Vagina (tissue), 2 donors: ENCODE measurements around the gene INAFM2. TPM values are rescaled to one million over a fixed set of nuclear protein-coding genes. Genes with fewer than 3 reads are reported as not detected.
A peak's percentile ranks its signal among the peaks of the same experiment; 100 is the strongest.

Experiments used
- DNase-seq, 2 donors: peaks; one replicate each; pipeline ENCODE4 v3.0.0-alpha.2; 2017; ENCODE audit errors: extremely low spot score in 2 of 2
- H3K27ac ChIP-seq: fragments of 200-600 bp; sonication (generic); one replicate; pipeline ENCODE4 v1.5.1; 2019
- H3K27me3 ChIP-seq: fragments of 200-600 bp; sonication (generic); one replicate; pipeline ENCODE4 v1.5.1; 2019
- H3K36me3 ChIP-seq, 2 donors: fragments of 200-600 bp; sonication (generic); one replicate each; pipeline ENCODE4 v1.5.1; 2017 to 2019
- H3K4me1 ChIP-seq: fragments of 200-600 bp; sonication (generic); one replicate; pipeline ENCODE4 v1.5.1; 2019
- H3K4me3 ChIP-seq, 2 donors: fragments of 200-600 bp; sonication (generic); 1 replicate in 1 of 2; 2 replicates in 1 of 2; pipeline ENCODE4 v1.5.1; 2016 to 2019
- H3K9me3 ChIP-seq: fragments of 200-600 bp; sonication (generic); one replicate; pipeline ENCODE4 v1.5.1; 2019
- POLR2A ChIP-seq, 2 donors: fragments of 450-650 bp; IDR thresholded peaks; one replicate each; pipeline ENCODE4 v1.6.1; 2017; ENCODE audit warnings: antibody characterized with exemption in 2 of 2, mild to moderate bottlenecking in 2 of 2, moderate library complexity in 2 of 2
- POLR2AphosphoS5 ChIP-seq, 2 donors: sonication (generic); formaldehyde crosslinking; IDR thresholded peaks; one replicate each; pipeline ENCODE4 v1.9.0; 2017; ENCODE audit warnings: antibody characterized with exemption in 2 of 2, mild to moderate bottlenecking in 2 of 2, low read depth in 1 of 2; ENCODE audit not compliant: insufficient read depth in 1 of 2
- intact Hi-C: fragments of 100-400 bp; cut with DNase I; formaldehyde crosslinking; loops from one replicate; pipeline ENCODE4 v1.15.1; 2023
- total RNA-seq: library from RNA; depleted of rRNA; stranded (reverse); fragments of >200 nt; gene quantifications from one replicate; pipeline ENCODE4 v1.2.3, GENCODE V29; 2016
- TF ChIP-seq, protein P1 (sequence below), 3 experiments: fragments of 450-650 bp in 2 of 3; fragments of 200-600 bp in 1 of 3; sonication (generic) in 1 of 3; IDR thresholded peaks; one replicate each; pipeline ENCODE4 v1.5.1; 2017 to 2019; ENCODE audit warnings: antibody characterized with exemption in 3 of 3, mild to moderate bottlenecking in 2 of 3, moderate library complexity in 2 of 3

The INAFM2 gene
- total RNA-seq, 1 donor from 2014 or later: 5.2 TPM

GRCh38 chr15:40287505-40287904, 36.0 kb upstream of the INAFM2 start:
- Histone ChIP-seq H3K9me3 (no peaks in the 10 kb centered on the region), H3K4me1 (peaks cover 27% of the 10 kb centered on the region), H3K4me3 (no peak overlapping the region), H3K27ac (no peak overlapping the region), H3K27me3 (peaks cover 3% of the 10 kb centered on the region), H3K36me3 (no peaks in the 10 kb centered on the region)
- DNase-seq: no peak
- TF ChIP-seq POLR2AphosphoS5 (IDR thresholded peaks at IDR 0.05; ENCODE audit: insufficient read depth in 1 of 2, low read depth in 1 of 2): no peak
- no peak for TF ChIP-seq POLR2A (IDR thresholded peaks at IDR 0.05)
- TF ChIP-seq, protein P1, sequence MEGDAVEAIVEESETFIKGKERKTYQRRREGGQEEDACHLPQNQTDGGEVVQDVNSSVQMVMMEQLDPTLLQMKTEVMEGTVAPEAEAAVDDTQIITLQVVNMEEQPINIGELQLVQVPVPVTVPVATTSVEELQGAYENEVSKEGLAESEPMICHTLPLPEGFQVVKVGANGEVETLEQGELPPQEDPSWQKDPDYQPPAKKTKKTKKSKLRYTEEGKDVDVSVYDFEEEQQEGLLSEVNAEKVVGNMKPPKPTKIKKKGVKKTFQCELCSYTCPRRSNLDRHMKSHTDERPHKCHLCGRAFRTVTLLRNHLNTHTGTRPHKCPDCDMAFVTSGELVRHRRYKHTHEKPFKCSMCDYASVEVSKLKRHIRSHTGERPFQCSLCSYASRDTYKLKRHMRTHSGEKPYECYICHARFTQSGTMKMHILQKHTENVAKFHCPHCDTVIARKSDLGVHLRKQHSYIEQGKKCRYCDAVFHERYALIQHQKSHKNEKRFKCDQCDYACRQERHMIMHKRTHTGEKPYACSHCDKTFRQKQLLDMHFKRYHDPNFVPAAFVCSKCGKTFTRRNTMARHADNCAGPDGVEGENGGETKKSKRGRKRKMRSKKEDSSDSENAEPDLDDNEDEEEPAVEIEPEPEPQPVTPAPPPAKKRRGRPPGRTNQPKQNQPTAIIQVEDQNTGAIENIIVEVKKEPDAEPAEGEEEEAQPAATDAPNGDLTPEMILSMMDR (IDR thresholded peaks at IDR 0.05): no peak
- intact Hi-C loops: no loop called here

DNA sequence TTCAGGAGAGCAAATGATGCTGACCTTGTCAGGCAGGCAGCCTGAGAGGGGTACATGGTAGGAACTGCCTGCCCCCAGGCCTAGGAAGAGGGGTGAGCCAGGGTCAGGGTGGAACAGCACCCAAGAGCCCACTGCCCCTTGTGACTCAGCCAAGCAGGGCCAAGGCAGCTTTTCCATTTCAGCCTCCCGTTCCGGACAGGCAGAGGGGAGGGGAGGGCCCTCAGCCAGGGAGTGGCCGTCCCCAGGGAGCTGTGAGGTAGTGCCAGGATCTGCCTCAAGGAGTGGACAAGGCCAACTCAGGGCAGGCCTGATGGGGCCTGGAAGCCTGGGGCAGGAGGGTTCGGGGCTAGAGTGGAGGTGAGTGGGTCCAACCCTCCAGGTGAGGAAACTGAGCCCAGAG, 35.5 kb upstream of the INAFM2 start:
- intact Hi-C loops: no loop called here
- Histone ChIP-seq H3K27ac (no peak overlapping the region), H3K4me1 (peaks cover 22% of the 10 kb centered on the region), H3K36me3 (no peaks in the 10 kb centered on the region), H3K27me3 (no peaks in the 10 kb centered on the region), H3K9me3 (no peaks in the 10 kb centered on the region), H3K4me3 (no peak overlapping the region)
- TF ChIP-seq POLR2AphosphoS5 (IDR thresholded peaks at IDR 0.05; ENCODE audit: insufficient read depth in 1 of 2, low read depth in 1 of 2): no peak
- no peak for DNase-seq

GRCh38 chr15:40289140-40289775, 34.2 kb upstream of the INAFM2 start:
- H3K4me3 ChIP-seq: no peak overlapping the region
- H3K4me1 ChIP-seq: peaks cover 14% of the 10 kb centered on the region
- intact Hi-C loops: no loop called here
- no peak for DNase-seq
- H3K9me3 ChIP-seq: no peaks in the 10 kb centered on the region
- TF ChIP-seq POLR2AphosphoS5 (IDR thresholded peaks at IDR 0.05; ENCODE audit: insufficient read depth in 1 of 2, low read depth in 1 of 2) (no peak), POLR2A (IDR thresholded peaks at IDR 0.05) (no peak)
- TF ChIP-seq, protein P1 (IDR thresholded peaks at IDR 0.05): no peak
- no peaks in the 10 kb centered on the region for H3K36me3 ChIP-seq
- H3K27me3 ChIP-seq: no peaks in the 10 kb centered on the region
- H3K27ac ChIP-seq: no peak overlapping the region

DNA sequence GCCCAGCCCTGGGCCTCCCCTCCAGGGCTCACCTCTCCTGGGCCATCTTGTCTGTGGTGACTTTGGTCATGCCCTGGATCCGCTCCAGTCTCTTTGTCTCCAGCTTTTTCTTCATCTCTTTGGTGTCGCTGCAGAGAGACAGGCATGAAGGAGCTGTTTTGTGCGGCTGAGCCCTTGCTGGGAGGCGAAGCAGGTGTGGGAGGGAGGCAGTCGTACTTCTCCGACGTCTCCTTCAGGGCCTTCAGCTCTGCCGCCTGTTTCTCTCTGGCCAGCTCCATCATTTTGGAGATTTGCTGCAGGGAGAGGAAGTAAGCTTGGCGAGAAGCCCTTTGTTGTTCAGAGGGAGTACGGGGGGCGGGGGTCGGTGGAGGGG, 33.0 kb upstream of the INAFM2 start:
- Histone ChIP-seq H3K27ac (no peak overlapping the region), H3K36me3 (no peaks in the 10 kb centered on the region), H3K27me3 (no peaks in the 10 kb centered on the region), H3K4me1 (peaks cover 14% of the 10 kb centered on the region), H3K4me3 (peak overlapping the region; percentile 34 to 49), H3K9me3 (no peaks in the 10 kb centered on the region)
- intact Hi-C loops: no loop called here
- TF ChIP-seq POLR2A (IDR thresholded peaks at IDR 0.05): no peak
- no peak for TF ChIP-seq POLR2AphosphoS5 (IDR thresholded peaks at IDR 0.05; ENCODE audit: insufficient read depth in 1 of 2, low read depth in 1 of 2)
- TF ChIP-seq, protein P1 (IDR thresholded peaks at IDR 0.05): no peak
- DNase-seq: no peak

- DNase-seq: no peak
- H3K4me3 ChIP-seq: peak overlapping the region; percentile 34 to 49
- no peaks in the 10 kb centered on the region for H3K36me3 ChIP-seq
- peaks cover 14% of the 10 kb centered on the region for H3K4me1 ChIP-seq
- no peak for TF ChIP-seq POLR2A (IDR thresholded peaks at IDR 0.05)
- no peak for TF ChIP-seq POLR2AphosphoS5 (IDR thresholded peaks at IDR 0.05; ENCODE audit: insufficient read depth in 1 of 2, low read depth in 1 of 2)
- TF ChIP-seq, protein P1 (IDR thresholded peaks at IDR 0.05): no peak
- H3K27me3 ChIP-seq: no peaks in the 10 kb centered on the region
- intact Hi-C loops: no loop called here
- no peaks in the 10 kb centered on the region for H3K9me3 ChIP-seq
- no peak overlapping the region for H3K27ac ChIP-seq
These were observed 32.4 kb upstream of the INAFM2 start for GRCh38 chr15:40290918-40291574.
